HCT116 (cell line): Measurements from ENCODE around the gene PYROXD2. TPM values are rescaled to one million over a fixed set of nuclear protein-coding genes. Genes with fewer than 3 reads are reported as not detected.
A peak's percentile ranks its signal among the peaks of the same experiment; 100 is the strongest.

ENCODE experiments used
- ATAC-seq: fragments of 200-7000 bp; cut with Tn5 transposase; 2 replicates; pipeline ENCODE4 v1.9.1; 2020; ENCODE audit warnings: mild to moderate bottlenecking, moderate library complexity
- BruUV-seq: library from RNA; stranded (reverse); fragments of 400-500 nt; replicated peaks from 2 replicates; lab custom pipeline; 2021; lab: Mats Ljungman, UMichigan
- CTCF ChIA-PET: fragments of 300-600 bp; sonication (Branson Sonifier 250); formaldehyde crosslinking; loops from one replicate; lab custom pipeline; 2021; ENCODE audit warnings: antibody characterized with exemption; lab: Charles Lee
- POLR2A ChIA-PET: fragments of 300-600, 350-600 bp; sonication (Branson Sonifier 250); formaldehyde crosslinking; loops from one replicate; lab custom pipeline; 2021; ENCODE audit warnings: antibody characterized with exemption; lab: Charles Lee
- RAD21 ChIA-PET, 2 experiments: fragments of 300-600 bp; sonication (Branson Sonifier 250); formaldehyde crosslinking; loops; one replicate each; lab custom pipeline; 2023; ENCODE audit warnings: low total read pairs in 2 of 2; ENCODE audit not compliant: uncharacterized antibody in 2 of 2, unreplicated experiment in 2 of 2, low non-redundant PET in 1 of 2; lab: Charles Lee
- DNase-seq: peaks from one replicate; pipeline ENCODE4 v3.0.0-alpha.2; 2010; ENCODE audit warnings: low read depth, low spot score
- H2AFZ ChIP-seq: fragments of 200-600 bp; shearing (Covaris generic), sonication (generic); 2 replicates; pipeline ENCODE4 v1.6.1; 2017; ENCODE audit warnings: low read depth, mixed run types, mixed read lengths, antibody characterized with exemption, low read length; ENCODE audit not compliant: poor library complexity, severe bottlenecking
- H3K27ac ChIP-seq: 2 replicates; pipeline ENCODE4 v1.5.1; 2012; ENCODE audit warnings: low read depth, low read length
- H3K27me3 ChIP-seq: fragments of 200-600 bp; sonication (generic); 2 replicates; pipeline ENCODE4 v1.6.1; 2016; ENCODE audit warnings: mixed run types, low read length, mixed read lengths; ENCODE audit not compliant: insufficient read depth
- H3K36me3 ChIP-seq, 2 experiments: fragments of 200-500 bp in 1 of 2; fragments of 200-600 bp in 1 of 2; sonication (Bioruptor generic) in 1 of 2; sonication (generic) in 1 of 2; 2 replicates each; pipeline versions ENCODE4 v1.5.1 to v1.6.1; 2014 to 2016; ENCODE audit warnings: low read length in 2 of 2, inconsistent platforms in 1 of 2, mixed read lengths in 1 of 2, mixed run types in 1 of 2; ENCODE audit not compliant: insufficient read depth in 2 of 2, control insufficient read depth in 1 of 2
- H3K4me1 ChIP-seq, 2 experiments: fragments of 200-600 bp in 1 of 2; sonication (generic) in 1 of 2; 2 replicates each; pipeline versions ENCODE4 v1.5.1 to v1.6.1; 2012 to 2017; ENCODE audit warnings: low read length in 2 of 2, inconsistent platforms in 1 of 2, mild to moderate bottlenecking in 1 of 2, mixed read lengths in 1 of 2, mixed run types in 1 of 2, moderate library complexity in 1 of 2; ENCODE audit not compliant: insufficient read depth in 2 of 2, control insufficient read depth in 1 of 2
- H3K4me2 ChIP-seq: fragments of 200-600 bp; sonication (generic); 2 replicates; pipeline ENCODE4 v1.6.1; 2017; ENCODE audit warnings: mixed run types, low read length, mixed read lengths
- H3K4me3 ChIP-seq, 2 experiments: fragments of 200-600 bp in 1 of 2; sonication (generic) in 1 of 2; replicated peaks in 1 of 2; 2 replicates each; pipeline ENCODE4 v1.5.1; 2011 to 2016; ENCODE audit warnings: low read length in 2 of 2, control low read depth in 1 of 2, low read depth in 1 of 2, mild to moderate bottlenecking in 1 of 2, mixed read lengths in 1 of 2, mixed run types in 1 of 2
- H3K79me2 ChIP-seq: fragments of 200-600 bp; sonication (generic); 2 replicates; pipeline ENCODE4 v1.6.1; 2017; ENCODE audit warnings: mild to moderate bottlenecking, mixed run types, low read length, moderate library complexity, mixed read lengths; ENCODE audit not compliant: insufficient read depth
- H3K9ac ChIP-seq: fragments of 200-600 bp; sonication (generic); 2 replicates; pipeline ENCODE4 v1.6.1; 2016; ENCODE audit warnings: low read length, mixed read lengths
- H3K9me2 ChIP-seq: fragments of 200-600 bp; sonication (generic), shearing (Covaris generic); 2 replicates; pipeline ENCODE4 v1.6.1; 2017; ENCODE audit warnings: mixed run types, mild to moderate bottlenecking, moderate library complexity; ENCODE audit not compliant: insufficient read depth
- H3K9me3 ChIP-seq, 2 experiments: fragments of 200-500 bp in 1 of 2; fragments of 200-600 bp in 1 of 2; sonication (Bioruptor generic) in 1 of 2; sonication (generic) in 1 of 2; 2 replicates each; pipeline ENCODE4 v1.6.1; 2014 to 2017; ENCODE audit warnings: low read length in 2 of 2, mixed read lengths in 2 of 2, inconsistent platforms in 1 of 2, low read depth in 1 of 2, mild to moderate bottlenecking in 1 of 2, mixed run types in 1 of 2, moderate library complexity in 1 of 2; ENCODE audit not compliant: control insufficient read depth in 1 of 2, insufficient read depth in 1 of 2
- H4K20me1 ChIP-seq: fragments of 200-600 bp; sonication (generic), shearing (Covaris generic); 2 replicates; pipeline ENCODE4 v1.6.1; 2017; ENCODE audit warnings: mixed run types, mild to moderate bottlenecking, moderate library complexity; ENCODE audit not compliant: insufficient read depth
- EGR1 ChIP-seq: IDR thresholded peaks from 2 replicates; pipeline ENCODE4 v1.6.1; 2012; ENCODE audit warnings: low read depth
- SRF ChIP-seq: IDR thresholded peaks from 2 replicates; pipeline ENCODE4 v1.6.1; 2012; ENCODE audit warnings: low read depth
- intact Hi-C: fragments of 100-400 bp; cut with micrococcal nuclease; formaldehyde crosslinking; loops from 2 replicates; pipeline ENCODE4 v1.10.0; 2022
- total RNA-seq: library from RNA; stranded (reverse); gene quantifications from one replicate; pipeline ENCODE4 v1.2.1, GENCODE V29; 2021; ENCODE audit not compliant: unreplicated experiment
- TF ChIP-seq, protein P1 (sequence below): IDR thresholded peaks from 2 replicates; pipeline ENCODE4 v1.6.1; 2012; ENCODE audit warnings: low read depth
- TF ChIP-seq, protein P2 (sequence below): IDR thresholded peaks from 2 replicates; pipeline ENCODE4 v1.6.1; 2012
- TF ChIP-seq, protein P3 (sequence below), 3 experiments: fragments of 200-600 bp in 1 of 3; sonication (generic) in 1 of 3; IDR thresholded peaks in 2 of 3; conservative IDR thresholded peaks in 1 of 3; 2 replicates each; pipeline ENCODE4 v1.5.1; 2012 to 2017; ENCODE audit warnings: low read depth in 2 of 3, low read length in 2 of 3, antibody characterized with exemption in 1 of 3, borderline replicate concordance in 1 of 3, control low read depth in 1 of 3, mild to moderate bottlenecking in 1 of 3, mixed read lengths in 1 of 3, mixed run types in 1 of 3, moderate library complexity in 1 of 3; ENCODE audit not compliant: insufficient read depth in 1 of 3

PYROXD2 gene
- total RNA-seq, 1 experiment from 2014 or later = 14.2 TPM

GRCh38 chr10:98389398-98389797 is 25.6 kb downstream of the PYROXD2 start (continued):
- TF ChIP-seq, protein P1, sequence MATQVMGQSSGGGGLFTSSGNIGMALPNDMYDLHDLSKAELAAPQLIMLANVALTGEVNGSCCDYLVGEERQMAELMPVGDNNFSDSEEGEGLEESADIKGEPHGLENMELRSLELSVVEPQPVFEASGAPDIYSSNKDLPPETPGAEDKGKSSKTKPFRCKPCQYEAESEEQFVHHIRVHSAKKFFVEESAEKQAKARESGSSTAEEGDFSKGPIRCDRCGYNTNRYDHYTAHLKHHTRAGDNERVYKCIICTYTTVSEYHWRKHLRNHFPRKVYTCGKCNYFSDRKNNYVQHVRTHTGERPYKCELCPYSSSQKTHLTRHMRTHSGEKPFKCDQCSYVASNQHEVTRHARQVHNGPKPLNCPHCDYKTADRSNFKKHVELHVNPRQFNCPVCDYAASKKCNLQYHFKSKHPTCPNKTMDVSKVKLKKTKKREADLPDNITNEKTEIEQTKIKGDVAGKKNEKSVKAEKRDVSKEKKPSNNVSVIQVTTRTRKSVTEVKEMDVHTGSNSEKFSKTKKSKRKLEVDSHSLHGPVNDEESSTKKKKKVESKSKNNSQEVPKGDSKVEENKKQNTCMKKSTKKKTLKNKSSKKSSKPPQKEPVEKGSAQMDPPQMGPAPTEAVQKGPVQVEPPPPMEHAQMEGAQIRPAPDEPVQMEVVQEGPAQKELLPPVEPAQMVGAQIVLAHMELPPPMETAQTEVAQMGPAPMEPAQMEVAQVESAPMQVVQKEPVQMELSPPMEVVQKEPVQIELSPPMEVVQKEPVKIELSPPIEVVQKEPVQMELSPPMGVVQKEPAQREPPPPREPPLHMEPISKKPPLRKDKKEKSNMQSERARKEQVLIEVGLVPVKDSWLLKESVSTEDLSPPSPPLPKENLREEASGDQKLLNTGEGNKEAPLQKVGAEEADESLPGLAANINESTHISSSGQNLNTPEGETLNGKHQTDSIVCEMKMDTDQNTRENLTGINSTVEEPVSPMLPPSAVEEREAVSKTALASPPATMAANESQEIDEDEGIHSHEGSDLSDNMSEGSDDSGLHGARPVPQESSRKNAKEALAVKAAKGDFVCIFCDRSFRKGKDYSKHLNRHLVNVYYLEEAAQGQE = no peak
- TF ChIP-seq, protein P2, sequence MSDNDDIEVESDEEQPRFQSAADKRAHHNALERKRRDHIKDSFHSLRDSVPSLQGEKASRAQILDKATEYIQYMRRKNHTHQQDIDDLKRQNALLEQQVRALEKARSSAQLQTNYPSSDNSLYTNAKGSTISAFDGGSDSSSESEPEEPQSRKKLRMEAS = no peak
- TF ChIP-seq SRF = no peak

DNA sequence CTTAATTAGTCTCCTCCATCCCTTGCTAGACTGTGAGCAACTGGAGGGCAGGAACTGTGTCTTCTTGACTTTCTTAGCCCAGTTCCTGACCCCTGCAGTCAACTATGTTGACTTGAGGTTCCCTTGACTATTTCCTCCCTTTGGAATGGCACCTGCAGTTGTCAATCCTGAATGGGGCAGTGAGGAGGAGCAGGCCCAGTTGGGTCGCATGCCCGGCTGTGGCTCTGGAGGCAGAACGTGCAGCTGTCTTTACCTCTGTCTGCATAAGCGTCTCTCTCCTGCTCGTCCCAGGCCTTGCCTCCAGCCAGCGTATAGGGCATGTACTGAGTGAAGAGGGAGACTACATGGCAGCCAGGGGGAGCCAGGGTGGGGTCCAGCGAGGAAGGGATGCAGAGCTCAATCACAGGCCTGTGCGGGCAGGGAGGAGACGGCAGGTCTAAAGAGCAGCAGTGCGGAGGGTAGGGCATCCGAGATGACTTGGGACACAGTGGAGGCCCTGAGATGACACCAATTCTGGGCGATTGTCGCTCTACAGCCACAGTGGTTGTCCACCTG is 26.8 kb downstream of the PYROXD2 start:
- POLR2A ChIA-PET = no interaction called here

More for the DNA sequence above, 26.8 kb downstream of the PYROXD2 start:
- ChIA-PET RAD21 (no interaction called here), CTCF (no interaction called here)
- no peaks in the 10 kb centered on the region for H3K36me3 ChIP-seq
- H3K4me3 ChIP-seq = no peak overlapping the region
- DNase-seq (no peak), ATAC-seq (peak; percentile 56)
- TF ChIP-seq EGR1 = no peak
- TF ChIP-seq, protein P3, sequence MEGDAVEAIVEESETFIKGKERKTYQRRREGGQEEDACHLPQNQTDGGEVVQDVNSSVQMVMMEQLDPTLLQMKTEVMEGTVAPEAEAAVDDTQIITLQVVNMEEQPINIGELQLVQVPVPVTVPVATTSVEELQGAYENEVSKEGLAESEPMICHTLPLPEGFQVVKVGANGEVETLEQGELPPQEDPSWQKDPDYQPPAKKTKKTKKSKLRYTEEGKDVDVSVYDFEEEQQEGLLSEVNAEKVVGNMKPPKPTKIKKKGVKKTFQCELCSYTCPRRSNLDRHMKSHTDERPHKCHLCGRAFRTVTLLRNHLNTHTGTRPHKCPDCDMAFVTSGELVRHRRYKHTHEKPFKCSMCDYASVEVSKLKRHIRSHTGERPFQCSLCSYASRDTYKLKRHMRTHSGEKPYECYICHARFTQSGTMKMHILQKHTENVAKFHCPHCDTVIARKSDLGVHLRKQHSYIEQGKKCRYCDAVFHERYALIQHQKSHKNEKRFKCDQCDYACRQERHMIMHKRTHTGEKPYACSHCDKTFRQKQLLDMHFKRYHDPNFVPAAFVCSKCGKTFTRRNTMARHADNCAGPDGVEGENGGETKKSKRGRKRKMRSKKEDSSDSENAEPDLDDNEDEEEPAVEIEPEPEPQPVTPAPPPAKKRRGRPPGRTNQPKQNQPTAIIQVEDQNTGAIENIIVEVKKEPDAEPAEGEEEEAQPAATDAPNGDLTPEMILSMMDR (IDR thresholded peaks at IDR 0.05 in 2 of 3, conservative IDR thresholded peaks at IDR 0.05 in 1 of 3; ENCODE audit: borderline replicate concordance in 1 of 3, insufficient read depth in 1 of 3, low read depth in 2 of 3, low read length in 2 of 3) = peak in 2 of 3 experiments; percentile 30 to 39; a peak in 4 of 6 replicates
- H2AFZ ChIP-seq = no peak overlapping the region
- no peak overlapping the region for H3K9ac ChIP-seq
- H3K27ac ChIP-seq = no peak overlapping the region
- no TSS peak for BruUV-seq
- no peaks in the 10 kb centered on the region for H3K79me2 ChIP-seq
- no peaks in the 10 kb centered on the region for H3K9me2 ChIP-seq
- intact Hi-C loops = no loop called here
- H4K20me1 ChIP-seq = no peaks in the 10 kb centered on the region
- no peaks in the 10 kb centered on the region for H3K9me3 ChIP-seq
- H3K4me1 ChIP-seq = peaks cover 6 to 8% of the 10 kb centered on the region in 2 experiments; a peak in 3 of 4 replicates
- H3K27me3 ChIP-seq = no peaks in the 10 kb centered on the region
- H3K4me2 ChIP-seq = no peak overlapping the region
